HL-60/S4 treated with phorbol 12-myristate 13-acetate at 8.2 ng/mL for 4 days and 3 days (cell line): Measurements from ENCODE around the gene WSB2.
"Not testable (repeated sequence)": the region's sequence is repeated elsewhere in the genome, so short reads cannot be mapped to it uniquely, and the experiment has no call there.

Experiments used
- in situ Hi-C: fragments of 300-500 bp; cut with MboI; formaldehyde crosslinking; loops from 2 replicates; pipeline ENCODE4 v1.15.0; 2022; ENCODE audit warnings: low sequenced_read_pairs

WSB2 gene

DNA sequence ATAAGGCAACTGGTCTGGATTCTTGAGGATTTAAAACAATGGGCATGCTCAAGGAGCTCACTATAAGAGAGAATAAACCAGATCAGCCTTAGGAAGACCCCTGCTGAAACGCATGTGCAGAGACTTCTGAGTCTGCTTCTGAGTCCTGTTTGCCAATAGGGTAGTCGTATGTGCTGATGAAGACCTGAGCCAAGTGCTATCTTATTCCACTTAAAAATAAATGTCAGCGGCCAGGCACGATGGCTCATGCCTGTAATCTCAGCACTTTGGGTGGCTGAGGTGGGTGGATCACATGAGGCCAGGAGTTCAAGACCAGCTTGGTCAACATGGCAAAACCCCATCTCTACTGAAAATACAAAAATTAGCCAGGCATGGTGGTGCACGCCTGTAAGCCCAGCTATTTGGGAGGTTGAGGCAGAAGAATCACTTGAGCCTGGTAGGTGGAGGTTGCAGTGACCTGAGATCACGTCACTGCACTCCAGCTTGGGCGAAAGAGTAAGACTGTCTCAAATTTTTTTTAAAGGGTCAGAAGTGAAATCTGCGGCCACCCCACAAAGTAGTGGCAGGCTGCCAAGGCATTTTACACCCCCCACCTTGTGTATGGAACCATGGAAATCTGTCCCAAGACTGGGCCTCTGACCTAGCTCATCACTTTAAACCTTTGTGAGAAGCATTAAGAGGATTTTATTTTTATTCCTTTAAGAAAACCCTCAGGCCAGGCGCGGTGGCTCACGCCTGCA lies 24.1 kb downstream of the WSB2 start:
- in situ Hi-C loops, result no loop called here

DNA sequence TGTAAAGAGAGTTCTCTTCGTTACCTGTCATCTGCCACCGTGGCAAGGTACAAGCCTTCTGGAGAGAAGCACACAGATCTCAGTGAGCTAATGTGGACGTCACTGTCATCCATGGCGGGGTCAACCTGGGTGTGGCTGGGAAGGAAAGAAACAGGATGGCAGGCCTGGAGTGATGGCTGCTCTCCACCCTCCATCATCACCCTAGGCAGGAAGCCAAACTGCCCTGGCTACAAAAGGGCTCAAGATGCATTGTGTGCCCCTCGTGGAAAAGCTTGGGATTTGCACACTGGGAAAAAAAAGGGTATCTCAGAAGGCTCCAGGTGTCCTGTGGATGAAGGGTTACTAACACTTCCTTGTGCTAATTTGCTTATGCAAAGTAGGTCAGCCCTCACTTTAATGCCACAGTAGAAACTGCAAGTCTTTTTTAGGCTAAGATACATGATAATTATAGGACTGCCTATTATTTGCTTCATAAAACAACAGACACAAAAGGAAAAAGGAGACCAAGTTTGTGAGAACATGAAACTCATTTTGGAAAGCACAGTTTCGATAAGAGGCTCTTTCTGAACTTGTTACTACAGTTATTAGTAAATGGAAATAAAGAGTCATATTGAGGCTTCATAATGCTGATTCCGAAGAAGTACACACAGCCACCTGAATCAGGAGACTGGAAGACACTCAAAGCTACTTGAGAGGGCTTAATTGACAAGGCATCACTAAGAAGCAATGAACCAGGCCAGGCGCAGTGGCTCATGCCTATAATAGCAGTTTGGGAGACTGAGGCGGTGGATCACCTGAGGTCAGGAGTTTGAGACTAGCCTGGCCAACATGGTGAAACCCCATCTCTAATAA lies 25.6 kb downstream of the WSB2 start:
- in situ Hi-C loops, result no loop called here

DNA sequence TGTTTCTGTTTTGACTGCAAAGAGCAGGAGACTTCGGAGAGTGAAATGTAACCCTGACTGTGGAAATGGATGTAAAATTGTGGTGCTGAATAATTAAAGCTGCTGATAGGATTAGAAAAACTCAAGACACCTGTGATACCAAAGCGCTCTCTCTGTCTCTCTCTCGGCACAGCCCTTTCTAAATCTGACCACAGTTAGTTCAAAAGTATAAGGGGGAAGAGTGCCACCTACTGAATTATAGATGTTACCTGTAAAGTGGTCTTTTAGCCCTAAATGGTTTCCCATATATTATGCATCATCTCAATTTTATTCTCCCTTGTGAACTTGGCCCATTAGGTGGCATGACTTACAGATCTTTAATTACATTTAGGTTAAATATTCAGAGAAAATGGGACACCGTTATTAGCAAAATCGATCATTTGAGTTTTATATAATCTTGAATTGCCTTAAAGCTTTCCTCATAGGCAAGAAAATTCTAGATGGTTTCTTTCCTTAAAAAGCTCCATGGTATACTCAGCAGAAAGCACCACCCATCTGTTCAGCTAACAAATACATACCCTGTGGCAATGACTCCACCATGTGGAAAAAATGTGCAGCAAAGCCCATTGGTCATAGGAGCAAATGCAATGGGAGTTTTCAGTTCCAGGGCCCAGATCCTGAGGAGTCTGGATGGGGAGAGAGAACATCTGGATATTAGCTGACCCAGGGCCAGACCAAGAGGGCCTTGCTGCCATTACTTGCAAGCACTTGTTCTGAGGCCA lies 26.4 kb downstream of the WSB2 start:
- in situ Hi-C loops, result no loop called here

DNA sequence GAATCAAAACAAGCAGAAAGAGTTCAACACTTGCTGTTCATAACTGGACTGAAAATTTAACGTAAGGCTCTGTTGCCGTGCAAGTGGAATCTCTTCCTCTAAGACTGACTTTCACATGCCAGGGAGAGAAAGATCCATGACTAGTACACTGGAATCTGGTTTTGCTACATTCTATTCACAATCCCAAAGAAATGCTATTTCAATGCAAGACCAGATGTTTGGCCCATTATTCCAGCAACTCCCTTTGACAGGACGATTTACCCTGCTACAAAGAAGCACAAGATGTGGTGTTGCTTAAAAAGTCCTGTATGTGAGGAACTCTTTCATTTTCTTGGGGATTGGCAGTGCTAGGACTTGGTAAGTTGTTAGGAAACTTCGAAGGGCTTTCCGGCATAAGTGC lies 27.1 kb downstream of the WSB2 start:
- in situ Hi-C loops, result no loop called here

DNA sequence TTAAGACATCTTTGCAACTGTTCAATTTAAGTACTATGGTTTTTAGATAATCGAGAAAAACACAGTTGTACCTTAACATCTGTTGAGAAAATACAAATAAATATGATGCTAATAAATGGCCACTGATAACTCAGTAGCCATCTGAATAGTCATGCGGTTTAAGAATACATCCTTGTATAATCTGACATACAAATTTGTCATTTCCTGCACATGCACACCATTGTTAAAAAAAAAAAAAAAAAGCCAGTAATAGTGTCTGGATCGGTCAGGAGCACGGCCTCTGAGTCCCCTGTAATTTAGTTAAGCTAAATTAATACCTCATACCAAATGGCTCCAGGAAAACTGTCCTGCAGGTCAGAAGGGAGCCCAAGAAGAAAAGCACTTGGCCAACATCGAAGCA lies 27.7 kb downstream of the WSB2 start:
- in situ Hi-C loops, result no loop called here

GRCh38 chr12:118032188-118032587 lies 28.8 kb downstream of the WSB2 start:
- in situ Hi-C loops, result no loop called here

DNA sequence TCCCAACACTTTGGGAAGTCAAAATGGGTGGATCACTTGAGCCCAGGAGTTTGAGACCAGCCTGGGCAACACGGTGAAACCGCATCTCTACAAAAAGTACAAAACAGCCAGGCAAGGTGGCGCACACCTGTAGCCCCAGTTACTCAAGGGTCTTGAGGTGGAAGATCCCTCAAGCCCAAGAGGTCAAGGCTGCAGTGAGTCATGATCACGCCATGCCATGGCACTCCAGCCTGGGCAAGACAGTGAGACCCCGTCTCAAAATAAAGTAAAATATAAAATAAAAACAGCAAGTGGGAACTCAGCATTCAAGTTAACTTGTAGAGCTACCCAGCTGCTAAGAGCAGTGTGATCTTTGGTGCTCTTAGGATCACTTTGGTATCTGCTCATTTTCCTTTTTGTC lies 31.8 kb downstream of the WSB2 start:
- in situ Hi-C loops, result no loop called here

DNA sequence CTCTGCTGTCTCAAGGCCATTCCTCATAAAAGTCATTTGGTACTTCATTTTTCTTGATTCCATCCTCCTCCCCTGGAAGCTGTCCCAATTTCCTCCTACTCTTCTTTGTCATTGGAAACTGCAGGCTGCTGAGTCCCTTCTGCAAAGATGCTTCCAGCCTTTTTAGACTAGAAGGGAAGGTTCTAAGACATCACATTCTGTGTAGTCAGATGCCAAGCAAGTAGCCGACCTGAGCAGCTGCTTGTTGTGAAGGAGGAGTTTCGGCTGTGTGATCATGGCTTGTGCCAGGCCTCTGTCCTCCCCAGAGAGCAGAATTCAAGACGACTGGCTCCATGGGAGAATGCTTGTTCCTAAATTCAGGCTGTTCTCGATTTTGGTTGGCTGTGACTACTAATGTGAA lies 35.8 kb downstream of the WSB2 start:
- in situ Hi-C loops, result no loop called here

GRCh38 chr12:118023301-118023860 lies 37.6 kb downstream of the WSB2 start:
- in situ Hi-C loops, result no loop called here

DNA sequence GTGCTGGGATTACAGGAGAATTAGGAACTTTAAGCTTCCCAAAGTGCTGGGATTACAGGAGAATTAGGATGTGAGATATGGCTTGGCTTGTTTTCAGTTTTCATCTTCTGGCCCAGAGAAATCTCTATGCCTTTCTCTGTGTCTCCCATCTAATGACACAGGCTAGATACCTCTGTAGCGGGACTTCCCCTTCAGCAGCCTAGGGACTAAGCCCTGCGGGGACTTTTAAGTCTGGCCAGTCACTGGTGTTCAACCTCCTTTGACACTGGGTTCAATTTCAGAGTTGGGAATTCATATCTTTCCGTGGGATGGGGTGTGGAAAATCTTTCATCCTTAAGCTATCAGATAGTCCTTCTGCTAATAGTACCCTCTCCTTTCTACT lies 38.3 kb downstream of the WSB2 start:
- in situ Hi-C loops, result no loop called here

DNA sequence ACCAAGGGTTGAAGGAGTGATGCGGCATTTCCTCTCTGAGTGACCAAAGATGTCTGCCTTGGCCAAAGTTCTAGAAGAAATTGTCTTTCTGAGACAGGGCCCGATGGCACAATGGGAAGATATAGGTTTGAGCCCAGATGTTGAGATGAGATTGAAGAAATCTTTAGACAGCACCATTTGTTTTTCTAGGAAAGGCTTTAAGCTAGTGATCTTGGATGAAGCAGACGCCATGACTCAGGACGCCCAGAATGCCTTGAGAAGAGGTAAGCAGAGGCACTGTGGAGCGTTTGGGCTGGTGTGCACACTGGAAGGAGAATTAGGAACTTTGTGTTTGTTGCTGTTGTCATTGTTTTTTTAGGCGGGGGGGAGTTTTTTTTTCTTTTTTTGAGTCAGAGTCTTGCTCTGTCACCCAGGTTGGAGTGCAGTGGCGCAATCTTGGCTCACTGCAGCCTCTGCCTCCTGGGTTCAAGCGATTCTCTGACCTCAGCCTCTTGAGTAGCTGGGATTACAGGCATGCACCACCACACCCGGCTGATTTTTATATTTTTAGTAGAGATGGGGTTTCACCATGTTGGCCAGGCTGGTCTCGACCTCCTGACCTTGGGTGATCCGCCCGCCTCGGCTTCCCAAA lies 38.8 kb downstream of the WSB2 start:
- in situ Hi-C loops, result not testable (repeated sequence)

DNA sequence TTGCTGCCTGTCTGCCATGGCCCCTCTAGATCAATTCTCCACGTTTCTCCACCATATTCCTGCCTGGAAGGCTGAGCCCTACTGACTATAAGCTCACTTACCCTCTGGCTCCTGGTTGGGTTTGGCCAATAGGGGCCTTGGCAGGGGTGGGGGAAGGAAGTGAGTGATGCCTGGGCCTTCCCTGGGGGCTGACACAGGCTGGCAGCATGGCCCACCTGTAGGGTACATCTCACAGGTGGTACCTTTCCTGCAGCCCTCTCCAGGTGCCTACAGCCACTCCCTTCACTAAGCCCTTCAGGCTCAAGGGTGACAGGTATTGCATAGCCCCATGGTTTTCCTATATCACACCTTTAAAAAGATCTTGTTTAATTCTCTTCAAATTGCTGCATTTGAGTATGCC lies 40.9 kb downstream of the WSB2 start:
- in situ Hi-C loops, result no loop called here

DNA sequence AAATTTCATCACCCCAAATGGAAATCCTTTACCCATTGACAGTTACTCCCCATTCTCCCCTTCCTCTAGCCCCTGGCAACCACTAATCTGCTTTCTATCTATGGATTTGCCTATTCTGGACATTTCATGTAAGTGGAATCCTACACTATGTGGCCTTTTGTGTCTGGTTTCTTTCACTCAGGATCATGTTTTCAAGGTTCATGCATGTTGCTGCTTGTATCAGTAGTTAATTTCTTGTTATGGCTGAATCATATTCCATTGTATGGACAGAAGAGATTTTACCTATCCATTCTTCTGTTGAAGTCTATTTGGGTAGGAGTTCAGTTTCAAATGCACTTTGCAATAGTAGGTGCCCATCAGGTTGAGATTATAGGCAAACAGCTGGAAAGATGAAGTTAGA lies 43.1 kb downstream of the WSB2 start:
- in situ Hi-C loops, result no loop called here

DNA sequence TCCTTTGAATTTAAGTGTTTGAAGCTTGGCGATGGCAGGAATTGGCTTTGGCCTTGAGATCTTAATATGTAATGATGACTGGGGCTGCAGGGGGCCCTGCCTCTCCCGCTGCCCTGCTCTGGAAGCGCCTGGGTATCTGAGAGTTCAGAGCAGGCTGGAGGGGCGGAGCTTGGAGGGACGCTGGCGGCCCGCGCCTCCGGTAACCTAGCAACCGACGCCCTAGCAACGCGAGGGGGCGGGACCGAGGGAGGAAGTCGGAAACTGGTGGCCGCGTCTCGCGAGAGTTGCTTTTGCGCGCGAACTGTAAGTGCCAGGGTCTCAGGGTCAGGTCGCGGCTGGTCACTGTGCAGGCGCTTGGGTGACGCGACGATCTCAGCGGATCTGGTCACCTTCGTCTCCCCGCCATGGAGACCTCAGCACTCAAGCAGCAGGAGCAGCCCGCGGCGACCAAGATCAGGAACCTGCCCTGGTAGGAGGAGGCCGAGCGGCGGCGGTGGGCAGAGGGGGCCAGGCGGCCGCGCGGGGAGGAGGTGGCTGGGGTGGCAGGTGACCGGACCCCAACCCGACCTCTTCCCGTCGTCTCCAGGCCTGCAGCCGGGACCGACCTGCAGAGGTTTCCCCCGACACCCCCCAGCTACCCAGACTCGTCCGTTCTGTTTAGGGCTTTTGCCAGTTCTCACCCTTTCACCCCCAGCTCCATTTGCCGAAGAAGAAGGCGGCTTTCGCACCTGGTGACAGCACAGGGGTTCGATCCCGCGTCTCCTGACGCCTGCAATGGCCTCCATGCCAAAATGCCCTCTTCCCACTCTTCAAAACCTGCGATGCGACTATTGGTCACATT lies 44.3 kb downstream of the WSB2 start, which contains the start of gene RFC5:
Gene RFC5 (plus strand): TSS at position 280 of the 841 bp plus-strand sequence. CDS start 125 bp downstream, at position 405.
- in situ Hi-C loops, result no loop called here

GRCh38 chr12:118015944-118016343 lies 45.0 kb downstream of the WSB2 start:
- in situ Hi-C loops, result no loop called here

- in situ Hi-C loops, result no loop called here
Observed at GRCh38 chr12:118015306-118015705, 45.7 kb downstream of the WSB2 start.

GRCh38 chr12:118013283-118013682 lies 47.7 kb downstream of the WSB2 start:
- in situ Hi-C loops, result no loop called here

DNA sequence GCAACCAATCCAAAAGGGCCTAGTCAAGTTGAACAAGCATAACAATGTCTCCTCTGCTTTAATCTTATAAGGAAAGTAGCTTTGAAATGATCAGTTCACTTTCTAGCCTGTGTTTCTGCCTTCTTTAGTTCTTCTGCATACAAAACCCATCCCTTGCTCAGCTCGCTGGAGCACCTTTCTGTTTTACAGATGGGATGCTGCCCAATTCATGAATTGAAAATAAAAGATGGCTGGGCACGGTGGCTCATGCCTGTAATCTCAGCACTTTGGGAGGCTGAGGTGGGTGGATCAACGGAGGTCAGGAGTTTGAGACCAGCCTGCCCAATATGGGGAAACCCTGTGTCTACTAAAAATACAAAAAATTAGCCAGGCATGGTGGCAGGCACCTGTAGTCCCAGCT lies 49.0 kb downstream of the WSB2 start:
- in situ Hi-C loops, result no loop called here

DNA sequence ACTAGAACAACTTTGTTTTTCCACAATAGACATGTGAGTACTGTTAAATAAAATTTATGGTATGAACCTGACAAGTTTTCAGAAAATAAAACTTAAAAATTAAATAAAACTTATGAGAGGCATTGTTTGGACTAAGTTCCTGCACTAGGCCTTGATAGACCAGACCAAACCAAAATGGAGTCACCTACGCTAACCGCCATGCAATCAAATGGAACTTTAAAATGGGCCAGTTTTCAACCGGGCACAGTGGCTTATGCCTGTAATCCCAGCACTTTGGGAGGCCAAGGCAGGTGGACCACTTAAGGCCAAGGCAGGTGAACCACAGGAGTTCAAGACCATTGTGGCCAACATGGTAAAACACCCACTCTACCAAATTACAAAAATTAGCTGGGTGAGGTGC lies 49.6 kb downstream of the WSB2 start:
- in situ Hi-C loops, result no loop called here

DNA sequence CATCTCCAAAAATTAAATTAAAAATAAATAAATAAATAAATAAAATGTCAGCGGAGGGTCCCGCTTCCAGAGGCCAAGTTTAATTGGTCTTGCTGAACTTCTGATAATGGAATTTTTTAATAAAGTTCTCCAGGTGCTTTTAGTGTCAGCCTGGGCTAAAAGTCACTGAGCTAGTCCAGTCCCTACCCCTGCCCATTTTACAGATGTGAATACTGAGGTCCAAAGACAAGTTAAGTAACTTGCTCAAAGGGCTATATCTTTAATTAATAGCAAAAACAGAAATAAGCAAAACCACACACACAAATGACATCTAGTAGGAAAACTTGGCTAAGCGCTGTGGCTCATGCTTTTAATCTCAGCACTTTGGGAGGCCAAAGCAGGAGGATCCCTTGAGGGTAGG lies 50.1 kb downstream of the WSB2 start:
- in situ Hi-C loops, result no loop called here
